Measurements from ENCODE around the gene CELSR1.
"Not testable (repeated sequence)": the region's sequence is repeated elsewhere in the genome, so short reads cannot be mapped to it uniquely, and the experiment has no call there.

Gene CELSR1

DNA sequence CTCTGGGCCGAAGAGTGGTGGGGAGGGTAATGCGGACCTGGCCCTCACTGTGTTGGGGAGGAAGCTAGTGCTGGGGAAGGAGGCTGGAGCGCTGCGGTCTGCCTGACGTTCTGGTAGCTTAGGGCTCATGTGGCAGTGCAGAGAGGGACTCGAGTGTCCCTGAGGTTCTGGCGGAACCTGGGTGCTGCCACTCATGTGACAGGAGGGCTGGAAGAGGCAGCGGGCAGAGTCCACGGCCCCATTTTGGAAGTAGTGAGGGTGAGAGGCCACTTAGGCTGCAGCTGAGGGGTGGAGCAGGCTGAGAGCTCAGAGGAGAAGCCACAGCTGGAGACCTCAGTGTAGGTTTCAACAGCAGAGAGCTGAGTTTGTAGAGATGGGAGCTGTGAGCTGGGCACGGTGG is 218.1 kb downstream of the CELSR1 start:
- no peak for DNase-seq (ENCODE audit: low read depth)

DNA sequence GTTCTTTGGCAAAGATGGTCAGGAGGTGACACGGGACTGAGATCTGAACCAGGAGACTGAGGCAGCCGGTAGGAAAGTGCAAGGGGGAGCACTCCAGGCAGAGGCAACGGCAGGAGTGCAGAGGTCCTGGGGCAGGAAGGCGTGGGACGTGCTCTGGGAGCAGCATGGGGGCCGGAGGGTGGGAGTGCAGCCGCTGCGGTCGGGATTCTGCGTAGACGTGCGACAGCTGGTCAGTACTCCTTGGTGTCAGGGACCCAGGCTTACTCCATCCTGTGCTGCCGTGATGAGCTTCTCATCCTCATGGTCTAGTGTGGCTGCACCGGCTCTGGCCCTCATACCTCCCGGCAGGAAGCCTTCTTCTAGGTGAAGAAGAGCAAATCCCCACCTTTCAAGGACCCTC is 218.8 kb downstream of the CELSR1 start:
- no peak for DNase-seq (ENCODE audit: low read depth)

- DNase-seq (ENCODE audit: low read depth), result no peak
Measured at GRCh38 chr22:46317646-46318045, 219.8 kb downstream of the CELSR1 start.

- DNase-seq (ENCODE audit: low read depth), result no peak
Measured at GRCh38 chr22:46315976-46316375, 221.4 kb downstream of the CELSR1 start.

DNA sequence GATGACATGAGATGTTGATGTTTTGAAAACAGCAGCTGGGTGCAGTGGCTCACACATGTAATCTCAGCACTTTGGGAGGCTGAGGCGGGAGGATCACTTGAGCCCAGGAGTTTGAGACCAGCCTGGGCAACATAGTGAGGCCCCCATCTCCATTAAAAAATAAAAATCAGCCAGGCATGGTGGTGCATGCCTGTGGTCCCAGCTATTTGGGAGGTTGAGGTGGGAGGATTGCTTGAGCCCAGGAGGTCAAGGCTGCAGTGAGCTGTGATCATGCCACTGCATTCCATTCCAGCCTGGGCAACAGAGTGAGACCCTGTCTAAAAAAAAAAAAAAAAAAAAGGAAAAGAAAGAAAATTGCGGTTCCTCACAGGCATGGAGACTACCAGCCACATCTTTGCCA is 224.6 kb downstream of the CELSR1 start:
- not testable (repeated sequence) for DNase-seq (ENCODE audit: low read depth)

DNA sequence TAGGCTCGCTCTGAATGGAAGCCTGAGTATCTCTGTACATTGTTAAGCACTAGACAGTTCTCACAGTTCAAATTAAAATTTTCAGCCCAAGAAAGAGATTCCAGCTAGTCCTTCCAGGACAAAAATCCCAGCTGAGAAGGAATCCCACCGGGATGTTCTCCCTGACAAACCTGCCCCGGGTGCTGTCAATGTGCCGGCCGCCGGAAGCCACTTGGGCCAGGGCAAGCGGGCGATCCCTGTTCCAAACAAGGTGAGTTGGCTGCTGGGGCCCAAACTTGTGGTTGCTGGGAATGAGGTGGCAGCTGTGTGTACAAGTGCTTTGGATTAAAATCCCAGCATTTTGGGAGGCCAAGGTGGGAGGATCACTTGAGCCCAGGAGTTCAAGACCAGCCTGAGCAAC is 225.4 kb downstream of the CELSR1 start:
- no peak for DNase-seq (ENCODE audit: low read depth)
